HEK293 (cell line): Measurements from ENCODE around the gene LMNTD2.

ENCODE experiments used
- CTCF ChIA-PET: fragments of 350-600 bp; formaldehyde crosslinking; extraction: SDS; loops from one replicate; lab custom pipeline; 2021; ENCODE audit warnings: antibody characterized with exemption; lab: Yijun Ruan, JAX
- POLR2A ChIA-PET: fragments of 300-600 bp; formaldehyde crosslinking; extraction: SDS; loops from one replicate; lab custom pipeline; 2020; ENCODE audit warnings: antibody characterized with exemption, inconsistent platforms; lab: Yijun Ruan, JAX
- H3K27ac ChIP-seq: fragments of 200-500 bp; sonication (Bioruptor generic); 2 replicates; pipeline ENCODE4 v1.5.1; 2014; ENCODE audit warnings: low read depth, low read length, control low read depth, inconsistent platforms; ENCODE audit errors: extremely low read depth
- H3K36me3 ChIP-seq, 2 experiments: fragments of 200-500 bp in 1 of 2; sonication (Bioruptor generic) in 1 of 2; 1 replicate in 1 of 2; 2 replicates in 1 of 2; pipeline ENCODE4 v1.5.1; 2014 to 2017; ENCODE audit warnings: inconsistent platforms in 2 of 2, low read length in 2 of 2; ENCODE audit not compliant: control insufficient read depth in 2 of 2, insufficient read depth in 1 of 2
- H3K4me1 ChIP-seq: fragments of 200-500 bp; sonication (Bioruptor generic); 2 replicates; pipeline ENCODE4 v1.5.1; 2014; ENCODE audit warnings: mild to moderate bottlenecking, low read length, inconsistent platforms; ENCODE audit not compliant: control insufficient read depth, insufficient read depth
- H3K4me3 ChIP-seq: 2 replicates; pipeline ENCODE4 v1.5.1; 2011; ENCODE audit warnings: low read depth, mild to moderate bottlenecking, control low read depth, low read length, moderate library complexity
- H3K9me3 ChIP-seq: fragments of 200-500 bp; sonication (Bioruptor generic); 2 replicates; pipeline ENCODE4 v1.5.1; 2014; ENCODE audit warnings: low read depth, low read length, inconsistent platforms; ENCODE audit not compliant: control insufficient read depth, insufficient read depth
- GLIS2 ChIP-seq: fragments of 450-650 bp; formaldehyde crosslinking; IDR thresholded peaks from 2 replicates; pipeline ENCODE4 v1.5.1; 2016; ENCODE audit warnings: missing biosample characterization, missing genetic modification characterization
- ZBTB7A ChIP-seq: fragments of 450-650 bp; formaldehyde crosslinking; IDR thresholded peaks from 2 replicates; pipeline ENCODE4 v1.5.1; 2016; ENCODE audit warnings: low read depth, missing biosample characterization, missing genetic modification characterization
- ZFHX2 ChIP-seq: fragments of 450-650 bp; formaldehyde crosslinking; conservative IDR thresholded peaks from 2 replicates; pipeline ENCODE4 v1.5.1; 2016; ENCODE audit warnings: missing biosample characterization, missing genetic modification characterization
- ZNF513 ChIP-seq: fragments of 450-650 bp; IDR thresholded peaks from 2 replicates; pipeline ENCODE4 v1.5.1; 2018; ENCODE audit warnings: missing biosample characterization, missing genetic modification characterization
- TF ChIP-seq, protein P1 (sequence below): fragments of 450-650 bp; IDR thresholded peaks from 2 replicates; pipeline ENCODE4 v1.5.1; 2018; ENCODE audit warnings: missing biosample characterization, mild to moderate bottlenecking, missing genetic modification characterization
- TF ChIP-seq, protein P2 (sequence below): fragments of 450-650 bp; formaldehyde crosslinking; conservative IDR thresholded peaks from 2 replicates; pipeline ENCODE4 v1.5.1; 2016; ENCODE audit warnings: low read depth, missing biosample characterization, missing genetic modification characterization

The LMNTD2 gene

GRCh38 chr11:537622-538430 is 22.7 kb downstream of the LMNTD2 start:
- ChIA-PET CTCF (interaction anchor here (1.3 kb wide), 1 partner anchor 17 kb away, joined by 3 read pairs; no protein-coding TSS in a partner anchor), POLR2A (no interaction called here)
- H3K27ac ChIP-seq = no peak overlapping the region

DNA sequence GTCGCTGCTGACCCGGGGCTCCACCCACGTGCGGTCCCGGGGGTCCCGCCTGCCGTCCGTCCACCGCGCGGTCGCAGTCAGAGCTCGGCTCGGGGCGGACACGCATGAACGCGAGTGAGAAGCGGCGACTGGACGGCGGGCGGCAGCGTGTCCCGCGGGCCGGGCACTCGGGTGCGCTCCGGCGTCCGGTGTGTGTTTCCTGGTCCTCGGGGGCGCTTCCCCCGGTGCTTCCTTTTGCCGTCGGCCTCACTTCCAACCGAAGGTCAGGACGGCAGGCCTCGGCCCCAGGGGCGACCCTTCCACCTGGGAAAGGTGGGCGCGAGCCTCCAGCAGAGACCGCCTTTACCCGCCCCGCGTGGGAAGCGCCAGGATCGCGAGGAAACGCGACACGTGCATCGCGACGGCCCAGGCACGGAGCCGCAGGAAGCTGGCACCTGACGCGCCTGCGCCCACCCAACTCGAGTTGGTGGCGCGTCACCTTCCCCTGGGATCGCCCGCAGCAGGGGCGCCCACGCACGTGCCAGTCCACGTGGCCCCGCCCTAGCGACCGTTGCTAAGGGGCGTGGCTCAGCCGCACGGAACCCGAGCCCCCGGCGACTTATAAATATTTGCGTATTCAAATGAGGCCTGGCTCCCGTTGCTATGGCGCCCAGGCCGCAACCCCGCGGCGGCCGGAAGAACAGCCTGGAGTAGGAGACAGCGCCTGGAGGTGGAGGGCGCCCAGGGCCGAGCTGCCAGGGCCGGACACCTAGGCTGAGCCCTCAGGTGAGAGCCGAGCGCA is 23.5 kb downstream of the LMNTD2 start, which contains the start of gene LRRC56:
Gene LRRC56, plus strand, starts transcription at position 687 of the 781 bp plus-strand sequence. CDS start 3,158 bp downstream, outside the sequence.
- peaks cover 0 to 23% of the 10 kb centered on the region in 2 experiments; a peak in 1 of 3 replicates for H3K36me3 ChIP-seq
- CTCF ChIA-PET = interaction anchor here (0.7 kb wide), 1 partner anchor 17 kb away, joined by 3 read pairs; no protein-coding TSS in a partner anchor

More at GRCh38 chr11:537622-538430, 22.7 kb downstream of the LMNTD2 start:
- Histone ChIP-seq H3K9me3 (no peaks in the 10 kb centered on the region), H3K4me3 (peak overlapping the region; percentile 20), H3K36me3 (peaks cover 0 to 16% of the 10 kb centered on the region in 2 experiments; a peak in 1 of 3 replicates), H3K4me1 (no peaks in the 10 kb centered on the region)
- peak; percentile 36; the same call in 1 of the 2 replicates for TF ChIP-seq GLIS2 (tag by site-specific recombination)
- no peak for TF ChIP-seq ZBTB7A (tag by site-specific recombination)
- TF ChIP-seq, protein P1, sequence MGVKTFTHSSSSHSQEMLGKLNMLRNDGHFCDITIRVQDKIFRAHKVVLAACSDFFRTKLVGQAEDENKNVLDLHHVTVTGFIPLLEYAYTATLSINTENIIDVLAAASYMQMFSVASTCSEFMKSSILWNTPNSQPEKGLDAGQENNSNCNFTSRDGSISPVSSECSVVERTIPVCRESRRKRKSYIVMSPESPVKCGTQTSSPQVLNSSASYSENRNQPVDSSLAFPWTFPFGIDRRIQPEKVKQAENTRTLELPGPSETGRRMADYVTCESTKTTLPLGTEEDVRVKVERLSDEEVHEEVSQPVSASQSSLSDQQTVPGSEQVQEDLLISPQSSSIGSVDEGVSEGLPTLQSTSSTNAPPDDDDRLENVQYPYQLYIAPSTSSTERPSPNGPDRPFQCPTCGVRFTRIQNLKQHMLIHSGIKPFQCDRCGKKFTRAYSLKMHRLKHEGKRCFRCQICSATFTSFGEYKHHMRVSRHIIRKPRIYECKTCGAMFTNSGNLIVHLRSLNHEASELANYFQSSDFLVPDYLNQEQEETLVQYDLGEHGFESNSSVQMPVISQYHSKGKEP = no peak

More for the DNA sequence above, 23.5 kb downstream of the LMNTD2 start, which contains the start of gene LRRC56:
- H3K9me3 ChIP-seq = no peaks in the 10 kb centered on the region
- H3K4me1 ChIP-seq = no peaks in the 10 kb centered on the region
- POLR2A ChIA-PET = interaction anchor here (1.6 kb wide), 1 partner anchor 39 kb away, joined by 9 read pairs; the partner anchor contains the start of gene PHRF1
- peak within 1 kb of the TSS; percentile 20 for H3K4me3 ChIP-seq
- TF ChIP-seq ZFHX2 (0 out of 2 replicates have a peak, but pooled peaks have one; percentile 6), ZNF513 (tag by site-specific recombination) (no peak)
- TF ChIP-seq, protein P2, sequence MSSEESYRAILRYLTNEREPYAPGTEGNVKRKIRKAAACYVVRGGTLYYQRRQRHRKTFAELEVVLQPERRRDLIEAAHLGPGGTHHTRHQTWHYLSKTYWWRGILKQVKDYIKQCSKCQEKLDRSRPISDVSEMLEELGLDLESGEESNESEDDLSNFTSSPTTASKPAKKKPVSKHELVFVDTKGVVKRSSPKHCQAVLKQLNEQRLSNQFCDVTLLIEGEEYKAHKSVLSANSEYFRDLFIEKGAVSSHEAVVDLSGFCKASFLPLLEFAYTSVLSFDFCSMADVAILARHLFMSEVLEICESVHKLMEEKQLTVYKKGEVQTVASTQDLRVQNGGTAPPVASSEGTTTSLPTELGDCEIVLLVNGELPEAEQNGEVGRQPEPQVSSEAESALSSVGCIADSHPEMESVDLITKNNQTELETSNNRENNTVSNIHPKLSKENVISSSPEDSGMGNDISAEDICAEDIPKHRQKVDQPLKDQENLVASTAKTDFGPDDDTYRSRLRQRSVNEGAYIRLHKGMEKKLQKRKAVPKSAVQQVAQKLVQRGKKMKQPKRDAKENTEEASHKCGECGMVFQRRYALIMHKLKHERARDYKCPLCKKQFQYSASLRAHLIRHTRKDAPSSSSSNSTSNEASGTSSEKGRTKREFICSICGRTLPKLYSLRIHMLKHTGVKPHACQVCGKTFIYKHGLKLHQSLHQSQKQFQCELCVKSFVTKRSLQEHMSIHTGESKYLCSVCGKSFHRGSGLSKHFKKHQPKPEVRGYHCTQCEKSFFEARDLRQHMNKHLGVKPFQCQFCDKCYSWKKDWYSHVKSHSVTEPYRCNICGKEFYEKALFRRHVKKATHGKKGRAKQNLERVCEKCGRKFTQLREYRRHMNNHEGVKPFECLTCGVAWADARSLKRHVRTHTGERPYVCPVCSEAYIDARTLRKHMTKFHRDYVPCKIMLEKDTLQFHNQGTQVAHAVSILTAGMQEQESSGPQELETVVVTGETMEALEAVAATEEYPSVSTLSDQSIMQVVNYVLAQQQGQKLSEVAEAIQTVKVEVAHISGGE (tag by site-specific recombination) = no peak
- no peak within 1 kb of the TSS; the same call in 1 of the 2 replicates for H3K27ac ChIP-seq
